Measurements from ENCODE around the gene SASH1. TPM values are rescaled to one million over a fixed set of nuclear protein-coding genes. Genes with fewer than 3 reads are reported as not detected.
A peak's percentile ranks its signal among the peaks of the same experiment; 100 is the strongest.

The SASH1 gene
- total RNA-seq, 4 donors from 2014 or later: 55.3 to 118 (median 79.6) TPM

- Histone ChIP-seq H3K4me1 (peaks cover 20 to 51% (median 20%) of the 10 kb centered on the region in 3 donors), H3K27me3 (no peaks in the 10 kb centered on the region), H3K4me3 (no peak overlapping the region), H3K9me3 (no peaks in the 10 kb centered on the region), H3K27ac (peak overlapping the region in 1 of 4 donors; percentile 65), H3K36me3 (no peaks in the 10 kb centered on the region)
- no peak for TF ChIP-seq POLR2A (IDR thresholded peaks at IDR 0.05)
- WGBS, 2 donors: 93 to 98% methylated on average over 10 to 11 of the region's 11 CpGs
- intact Hi-C loops (cut with DNase I): no loop called here
- DNase-seq: no peak
Observed at GRCh38 chr6:148325316-148326068, 17.1 kb upstream of the SASH1 start.

GRCh38 chr6:148328876-148329555, 13.6 kb upstream of the SASH1 start:
- no peak overlapping the region for H3K4me3 ChIP-seq
- H3K36me3 ChIP-seq: no peaks in the 10 kb centered on the region
- TF ChIP-seq CTCF (IDR thresholded peaks at IDR 0.05): no peak
- no peak for TF ChIP-seq POLR2A (IDR thresholded peaks at IDR 0.05)
- H3K27ac ChIP-seq: peak overlapping the region; percentile 71 to 85 (median 76)
- no peak for DNase-seq
- intact Hi-C loops (cut with DNase I): no loop called here
- H3K27me3 ChIP-seq: no peaks in the 10 kb centered on the region
- peaks cover 29 to 61% (median 32%) of the 10 kb centered on the region in 3 donors for H3K4me1 ChIP-seq
- H3K9me3 ChIP-seq: no peaks in the 10 kb centered on the region

GRCh38 chr6:148329596-148330381, 12.8 kb upstream of the SASH1 start:
- H3K27ac ChIP-seq: peak overlapping the region; percentile 71 to 85 (median 76)
- TF ChIP-seq POLR2A (IDR thresholded peaks at IDR 0.05) (no peak), CTCF (IDR thresholded peaks at IDR 0.05) (no peak)
- 21 to 28% methylated on average over 7 of the region's 7 CpGs for WGBS, 2 donors
- no peaks in the 10 kb centered on the region for H3K9me3 ChIP-seq
- no peaks in the 10 kb centered on the region for H3K36me3 ChIP-seq
- intact Hi-C loops (cut with DNase I): no loop called here
- peak overlapping the region in 1 of 4 donors; percentile 24 for H3K4me3 ChIP-seq
- DNase-seq: no peak
- H3K4me1 ChIP-seq: peaks cover 29 to 53% (median 32%) of the 10 kb centered on the region in 3 donors
- no peaks in the 10 kb centered on the region for H3K27me3 ChIP-seq

GRCh38 chr6:148332088-148332487, 10.6 kb upstream of the SASH1 start:
- Histone ChIP-seq H3K9me3 (no peaks in the 10 kb centered on the region), H3K27me3 (no peaks in the 10 kb centered on the region), H3K4me3 (no peak overlapping the region), H3K36me3 (no peaks in the 10 kb centered on the region), H3K27ac (peak overlapping the region; percentile 65 to 85 (median 74)), H3K4me1 (peaks cover 29 to 57% (median 32%) of the 10 kb centered on the region in 3 donors)
- DNase-seq: no peak
- no peak for TF ChIP-seq POLR2A (IDR thresholded peaks at IDR 0.05)
- intact Hi-C loops (cut with DNase I): no loop called here
- WGBS, 2 donors: 46 to 50% methylated on average over 1 of the region's 1 CpG

- Histone ChIP-seq H3K27ac (no peak overlapping the region), H3K4me3 (no peak overlapping the region), H3K4me1 (peaks cover 4 to 28% (median 5%) of the 10 kb centered on the region in 3 donors), H3K36me3 (no peaks in the 10 kb centered on the region), H3K27me3 (no peaks in the 10 kb centered on the region), H3K9me3 (no peaks in the 10 kb centered on the region)
- no peak for DNase-seq
- TF ChIP-seq CTCF (IDR thresholded peaks at IDR 0.05): no peak
- TF ChIP-seq POLR2A (IDR thresholded peaks at IDR 0.05): no peak
- intact Hi-C loops (cut with DNase I): no loop called here
- WGBS, 2 donors: 93 to 96% methylated on average over 9 of the region's 9 CpGs
Observed at GRCh38 chr6:148336901-148337300, 5.7 kb upstream of the SASH1 start.

Data from esophagus squamous epithelium (tissue), 5 donors.